ENCODE data around the gene CPXM2.

The CPXM2 gene

GRCh38 chr10:123795846-123796590, 95.6 kb downstream of the CPXM2 start:
- DNase-seq = no peak

GRCh38 chr10:123795196-123795780, 96.3 kb downstream of the CPXM2 start:
- no peak for DNase-seq

DNA sequence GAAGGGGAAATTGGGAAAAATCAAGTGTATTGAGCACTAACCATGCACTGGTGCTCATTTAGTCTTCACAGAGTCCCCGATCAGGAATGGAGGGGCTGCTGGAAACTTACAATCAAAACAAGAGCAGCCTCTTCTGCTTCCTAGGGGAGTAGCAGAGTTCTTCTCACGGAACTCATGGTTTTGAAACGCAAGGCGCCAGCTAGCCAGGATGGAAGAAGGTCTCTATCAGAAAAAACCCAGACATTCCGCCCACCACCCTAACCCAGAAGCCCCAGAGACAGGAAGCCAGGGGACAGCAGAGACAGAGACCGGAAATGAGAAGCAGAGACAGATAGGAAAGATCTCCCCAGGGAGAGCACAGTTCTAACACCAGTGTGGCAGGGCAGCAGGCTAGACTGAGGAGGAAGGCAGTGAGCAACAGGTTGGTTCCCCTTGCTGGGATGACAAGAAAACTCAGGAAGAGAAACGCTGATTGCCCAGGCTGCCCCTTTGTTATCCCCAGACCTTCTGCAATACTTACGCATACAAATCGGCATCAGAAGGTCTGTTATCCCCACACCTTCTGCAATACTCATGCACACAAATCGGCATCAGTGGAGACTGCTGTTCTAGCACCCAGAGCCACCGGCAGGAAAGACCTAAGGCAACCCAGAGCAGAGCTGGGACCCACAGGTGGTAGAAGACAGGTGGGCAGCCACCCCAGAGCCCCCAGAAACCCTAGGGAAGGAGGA, 99.2 kb downstream of the CPXM2 start:
- DNase-seq = no peak

DNA sequence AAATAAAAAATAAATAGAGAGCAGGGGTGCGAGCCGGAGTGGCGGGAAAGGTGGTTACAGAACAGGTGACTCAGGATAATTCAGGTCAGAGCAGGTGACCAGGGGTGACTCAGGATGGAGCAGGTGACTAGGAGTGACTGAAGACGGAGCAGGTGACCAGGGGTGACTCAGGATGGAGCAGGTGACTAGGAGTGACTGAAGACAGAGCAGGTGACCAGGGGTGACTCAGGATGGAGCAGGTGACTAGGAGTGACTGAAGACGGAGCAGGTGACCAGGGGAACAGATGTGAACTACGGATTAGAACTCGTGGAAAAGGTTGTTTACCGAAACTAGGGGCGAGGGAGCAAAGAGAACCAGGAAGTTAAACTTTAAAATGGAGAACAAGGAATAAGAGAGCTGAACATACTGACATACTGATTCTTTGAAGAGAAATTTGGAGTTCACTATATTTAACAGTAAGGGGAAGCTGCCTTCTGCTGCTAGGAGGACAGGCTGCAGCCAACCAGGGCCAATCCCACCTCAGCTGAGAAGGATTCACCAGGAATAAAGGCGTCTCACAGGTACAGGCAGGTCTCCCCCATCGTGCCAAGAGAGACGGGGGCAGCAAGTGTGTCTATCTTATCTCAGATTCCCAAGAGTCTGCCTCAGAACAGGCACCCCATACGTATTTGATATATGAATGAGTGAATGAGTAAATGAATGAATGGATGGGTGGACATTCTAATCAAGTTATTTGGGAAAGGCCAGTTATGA, 101.3 kb downstream of the CPXM2 start:
- DNase-seq = no peak

DNA sequence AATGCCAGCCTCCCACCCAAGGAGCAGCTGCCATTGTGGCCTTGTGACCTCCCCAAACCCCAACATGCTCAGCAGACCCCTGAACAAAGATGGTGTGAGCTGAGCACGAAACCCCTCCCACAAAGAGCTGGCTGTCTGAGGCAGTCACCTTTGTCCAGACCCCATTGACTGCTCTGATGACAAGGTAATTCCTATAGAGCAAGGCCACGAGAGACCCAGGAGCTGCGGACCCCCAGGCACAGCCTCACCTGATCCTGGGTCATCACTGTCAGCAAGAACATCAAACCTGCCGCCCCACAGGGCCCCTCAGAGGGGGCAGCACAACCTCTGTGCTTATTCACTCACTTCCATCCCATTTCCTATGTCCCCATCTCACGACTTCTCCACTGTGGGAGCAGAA, 102.6 kb downstream of the CPXM2 start:
- DNase-seq = no peak

- no peak for DNase-seq
These were observed 104.0 kb downstream of the CPXM2 start for GRCh38 chr10:123787566-123787965.

GRCh38 chr10:123786896-123787295, 104.7 kb downstream of the CPXM2 start:
- DNase-seq = no peak

DNA sequence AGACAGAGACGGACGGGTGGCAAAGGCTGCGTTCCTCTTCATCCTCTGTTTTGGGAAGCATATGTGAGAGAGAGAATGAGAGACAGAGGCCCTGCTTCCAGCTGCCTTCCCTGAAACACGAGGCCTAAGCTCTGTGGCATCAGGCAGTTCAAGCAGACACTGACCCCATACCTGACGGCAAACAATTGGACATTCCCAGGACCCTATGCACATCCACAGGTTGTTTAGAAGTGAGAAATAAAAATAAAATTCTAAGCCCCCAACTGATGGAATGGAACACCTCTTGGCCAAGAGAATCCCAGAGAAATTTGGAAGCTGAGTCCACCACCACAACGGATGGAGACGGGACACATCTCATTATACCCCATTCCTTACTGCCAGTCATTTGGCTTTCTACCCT, 105.3 kb downstream of the CPXM2 start:
- DNase-seq = no peak

GRCh38 chr10:123784646-123785045, 107.0 kb downstream of the CPXM2 start:
- no peak for DNase-seq

DNA sequence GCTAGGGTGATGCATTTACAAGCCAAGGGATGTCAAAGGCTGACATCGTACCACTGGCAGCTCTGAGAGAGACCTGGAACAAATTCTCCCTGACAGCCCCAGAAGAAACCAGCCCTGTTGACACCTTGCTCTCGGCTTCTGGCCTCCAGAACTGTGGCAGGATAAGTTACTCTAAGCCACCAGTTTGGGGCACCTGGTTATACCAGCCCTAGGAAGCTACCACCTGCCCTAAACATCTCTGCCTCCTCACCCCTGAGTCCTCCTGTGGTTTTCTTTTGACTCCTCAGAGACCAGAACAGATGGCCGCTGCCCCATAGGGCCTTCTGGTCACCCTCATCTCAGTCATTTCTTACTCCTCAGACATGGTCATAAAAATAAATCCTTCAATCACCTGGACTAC, 107.4 kb downstream of the CPXM2 start:
- no peak for DNase-seq

DNA sequence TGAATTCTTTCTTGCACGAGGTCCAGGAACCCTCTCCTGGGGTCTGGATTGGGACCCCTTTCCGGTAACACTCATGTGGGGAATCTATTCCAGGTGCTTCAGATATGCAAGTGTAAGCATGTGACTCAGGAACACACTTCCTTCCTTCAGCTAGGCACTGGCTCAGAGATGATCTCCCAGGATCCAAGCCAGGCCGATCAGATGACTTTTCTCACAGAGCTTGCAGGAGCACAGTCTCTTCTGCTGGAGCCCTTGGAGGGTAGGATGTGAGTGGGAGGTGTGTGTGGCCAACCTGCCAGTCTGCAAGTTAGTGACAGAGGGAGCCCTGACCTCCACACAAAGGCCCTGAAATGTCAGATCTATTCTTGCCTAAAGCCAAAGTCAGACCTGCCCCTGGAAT, 108.3 kb downstream of the CPXM2 start:
- DNase-seq = no peak

DNA sequence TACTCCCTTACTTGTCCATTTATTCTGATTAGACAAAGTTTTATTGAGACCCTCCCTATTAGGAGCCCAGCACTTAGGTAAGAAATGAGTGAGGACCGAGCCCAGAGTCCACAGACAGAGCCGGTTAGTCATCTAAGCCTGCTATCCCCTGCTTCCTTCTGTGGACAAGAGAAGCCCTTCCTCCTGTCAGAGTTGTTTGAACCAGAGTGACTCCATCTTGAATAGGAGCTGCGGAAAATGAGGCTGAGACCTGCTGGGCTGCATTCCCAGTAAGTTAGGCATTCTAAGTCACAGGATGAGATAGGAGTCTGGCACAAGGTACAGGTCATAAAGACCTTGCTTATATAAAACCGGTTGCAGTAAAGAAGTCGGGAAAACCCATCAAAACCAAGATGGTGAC, 109.1 kb downstream of the CPXM2 start:
- no peak for DNase-seq

DNA sequence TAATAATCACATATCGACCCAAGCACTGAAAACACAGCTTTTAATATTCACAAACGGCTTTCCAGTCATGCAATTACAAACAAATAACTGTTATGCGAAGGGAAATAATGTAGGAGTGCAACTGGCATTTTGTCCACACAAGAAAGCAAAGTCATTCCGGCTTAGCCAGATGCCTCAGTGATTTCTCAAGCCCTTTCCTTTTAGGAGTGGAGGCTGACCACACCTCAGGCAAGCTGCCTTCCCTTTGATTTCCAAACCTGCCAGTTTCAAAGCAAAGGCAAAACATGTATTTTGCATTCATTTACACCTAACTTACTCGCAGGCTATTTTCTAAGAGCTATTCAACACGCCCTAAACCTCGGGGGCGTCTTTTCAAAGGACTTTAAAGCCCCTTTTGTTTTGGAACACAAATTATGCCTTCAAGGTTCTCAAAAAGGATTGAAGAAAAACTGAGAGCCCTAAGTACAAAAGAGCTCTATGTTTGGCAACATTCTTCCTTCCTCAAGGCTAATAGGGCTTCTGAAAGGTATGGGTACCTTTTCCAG, 109.6 kb downstream of the CPXM2 start:
- DNase-seq = no peak

DNA sequence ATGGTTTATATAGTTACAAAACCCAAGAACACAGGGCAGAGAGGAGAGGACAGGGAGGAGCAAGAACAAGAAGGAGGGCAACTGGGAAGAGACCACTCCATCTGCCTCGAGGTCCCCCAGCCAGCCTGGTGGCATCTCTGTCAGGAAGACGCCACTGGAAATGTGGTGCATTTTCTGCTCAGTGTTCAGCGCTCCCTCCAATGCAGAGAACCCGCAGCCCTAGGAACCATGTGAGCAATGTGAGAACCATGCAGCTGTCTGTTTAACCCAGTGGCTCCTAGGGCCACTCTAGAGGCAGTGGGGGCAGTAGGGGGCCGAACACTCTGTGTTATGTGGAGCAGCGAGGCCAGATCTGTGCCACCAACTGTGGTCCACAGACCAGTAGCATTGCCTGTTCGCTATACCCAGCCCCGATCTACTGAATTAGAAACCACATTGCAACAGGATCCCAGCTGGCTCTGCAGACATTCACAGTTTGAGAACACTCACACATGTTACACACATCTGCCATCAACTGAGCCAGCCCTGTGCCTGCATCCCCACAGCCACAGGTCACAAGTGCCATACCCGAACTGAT, 110.2 kb downstream of the CPXM2 start:
- no peak for DNase-seq

DNA sequence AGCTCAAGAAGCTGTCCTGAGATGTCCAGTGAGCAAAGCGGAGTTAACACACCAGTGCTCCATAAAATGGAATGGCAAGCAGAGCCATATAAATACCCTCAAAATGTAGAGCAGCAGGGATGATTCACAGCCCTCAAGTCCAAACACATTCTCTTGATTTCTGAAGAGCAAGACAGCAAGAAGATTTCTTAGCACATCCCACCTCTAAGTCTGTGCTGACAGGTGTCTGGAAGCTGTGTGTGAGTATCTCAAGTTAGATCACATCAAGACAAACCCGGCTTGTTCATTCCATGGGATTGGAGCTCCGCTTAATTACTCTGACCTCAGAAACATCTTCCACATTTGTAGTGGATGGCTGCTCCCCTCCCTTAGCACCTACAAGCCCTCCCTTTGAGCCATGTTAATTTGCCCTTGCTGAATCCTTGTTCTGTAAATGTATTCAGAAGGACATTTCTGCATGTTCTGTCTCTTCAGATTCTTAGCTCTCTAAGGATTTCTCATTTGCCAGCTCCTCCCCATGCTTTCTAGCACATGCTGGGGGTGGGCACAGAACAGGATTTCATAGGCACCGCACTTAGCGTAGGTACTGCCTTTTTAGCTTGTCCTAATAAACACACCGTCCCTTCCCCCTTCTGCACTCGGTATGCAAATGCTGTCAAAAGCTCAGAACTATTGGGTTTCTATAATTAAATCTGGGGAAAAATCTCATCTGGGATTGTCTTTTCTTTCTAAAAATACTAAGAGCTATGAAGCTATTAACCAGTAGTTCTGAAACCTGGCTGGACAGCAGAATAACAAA, 112.7 kb downstream of the CPXM2 start:
- DNase-seq = no peak

DNA sequence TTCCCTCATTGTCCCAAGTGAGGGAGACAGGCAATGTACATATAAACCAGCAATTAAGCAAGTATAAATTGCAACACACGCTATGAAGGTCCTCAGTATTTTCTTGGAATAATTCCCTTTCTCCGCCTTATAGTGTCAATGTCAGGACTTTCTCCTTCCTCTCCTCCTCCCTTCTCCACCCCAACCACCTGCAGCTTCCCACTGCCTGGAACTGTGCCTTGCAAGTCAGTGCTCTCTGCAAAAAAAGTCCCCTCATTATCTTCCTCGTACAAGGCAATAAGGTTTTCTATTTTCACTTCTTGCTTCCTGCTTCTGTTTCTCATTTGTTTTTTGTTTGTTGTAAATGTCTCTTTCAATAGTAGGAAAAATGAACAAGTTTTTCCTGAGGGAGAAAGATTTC, 113.7 kb downstream of the CPXM2 start:
- DNase-seq = no peak

GRCh38 chr10:123774132-123774742, 117.4 kb downstream of the CPXM2 start:
- DNase-seq = no peak

- peak; percentile 51 for DNase-seq
These were observed 118.7 kb downstream of the CPXM2 start for GRCh38 chr10:123772645-123773508.

GRCh38 chr10:123771877-123772644, 119.5 kb downstream of the CPXM2 start:
- DNase-seq = no peak

DNA sequence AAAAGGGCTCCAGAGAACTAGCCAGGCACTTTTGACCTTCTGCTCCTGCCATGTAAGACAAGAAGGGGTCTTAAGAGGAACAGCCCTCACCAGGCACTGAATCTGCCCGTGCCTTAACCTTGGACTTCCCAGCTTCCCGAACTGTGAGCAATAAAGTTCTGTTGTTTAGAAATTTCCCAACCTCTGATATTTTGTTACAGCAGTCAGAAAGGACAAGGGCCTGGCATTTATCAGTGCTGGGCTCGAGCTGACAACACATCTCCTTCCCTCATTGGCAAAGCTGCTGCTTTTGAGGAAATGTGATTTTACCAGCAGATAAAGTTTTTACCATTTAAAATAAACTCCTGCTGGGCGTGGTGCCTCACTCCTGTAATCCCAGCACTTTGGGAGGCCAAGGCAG, 122.0 kb downstream of the CPXM2 start:
- no peak for DNase-seq
